HepG2 (cell line): ENCODE results near the gene DHH. TPM values are rescaled to one million over a fixed set of nuclear protein-coding genes. Genes with fewer than 3 reads are reported as not detected.
A peak's percentile ranks its signal among the peaks of the same experiment; 100 is the strongest.

ENCODE experiments used
- CHD4 ChIP-seq: fragments of 200-600 bp; sonication (generic); IDR thresholded peaks from 2 replicates; pipeline ENCODE4 v1.7.0; 2017; ENCODE audit warnings: mild to moderate bottlenecking, low read length, borderline replicate concordance
- DNMT1 ChIP-seq: sonication (generic); formaldehyde crosslinking; IDR thresholded peaks from 2 replicates; pipeline ENCODE4 v1.5.1; 2020; ENCODE audit warnings: mild to moderate bottlenecking, missing genetic modification reagents
- ELF1 ChIP-seq: sonication (generic); formaldehyde crosslinking; IDR thresholded peaks from 2 replicates; pipeline ENCODE4 v1.4.0; 2020; ENCODE audit warnings: missing genetic modification reagents
- FOXA3 ChIP-seq: IDR thresholded peaks from 2 replicates; pipeline ENCODE4 v1.6.1; 2016; ENCODE audit warnings: missing genetic modification reagents, missing compliant biosample characterization
- GATAD2A ChIP-seq: IDR thresholded peaks from 2 replicates; pipeline ENCODE4 v1.6.1; 2016
- MXI1 ChIP-seq: IDR thresholded peaks from 3 replicates; pipeline ENCODE4 v1.6.1; 2012; ENCODE audit warnings: low read depth, low read length, inconsistent platforms, borderline replicate concordance
- POGZ ChIP-seq: sonication (generic); formaldehyde crosslinking; IDR thresholded peaks from 2 replicates; pipeline ENCODE4 v1.4.0; 2020; ENCODE audit warnings: mild to moderate bottlenecking, missing genetic modification reagents
- SAP130 ChIP-seq: IDR thresholded peaks from 2 replicates; pipeline ENCODE4 v1.6.1; 2016; ENCODE audit warnings: low read depth
- SOX6 ChIP-seq, 2 experiments: fragments of 450-650 bp in 1 of 2; sonication (generic) in 1 of 2; formaldehyde crosslinking in 1 of 2; IDR thresholded peaks; 2 replicates each; pipeline versions ENCODE4 v1.4.0 to v1.6.1; 2017 to 2020; ENCODE audit warnings: antibody characterized with exemption in 1 of 2, mild to moderate bottlenecking in 1 of 2, missing genetic modification reagents in 1 of 2
- TCF12 ChIP-seq, 2 experiments: fragments of 450-650 bp in 1 of 2; sonication (generic) in 1 of 2; formaldehyde crosslinking in 1 of 2; IDR thresholded peaks; 2 replicates each; pipeline versions ENCODE4 v1.6.1 to v1.8.0; 2017 to 2022; ENCODE audit warnings: antibody characterized with exemption in 1 of 2, mild to moderate bottlenecking in 1 of 2, missing genetic modification reagents in 1 of 2, moderate library complexity in 1 of 2
- THAP9 ChIP-seq: sonication (generic); formaldehyde crosslinking; IDR thresholded peaks from 2 replicates; pipeline ENCODE4; 2020; ENCODE audit warnings: missing genetic modification reagents, mild to moderate bottlenecking, borderline replicate concordance
- YEATS2 ChIP-seq: sonication (generic); formaldehyde crosslinking; IDR thresholded peaks from 2 replicates; pipeline ENCODE4 v1.4.0; 2020; ENCODE audit warnings: missing genetic modification reagents, borderline replicate concordance
- ZFP90 ChIP-seq: sonication (generic); formaldehyde crosslinking; IDR thresholded peaks from 2 replicates; pipeline ENCODE4 v1.8.0; 2022; ENCODE audit warnings: missing genetic modification reagents, mild to moderate bottlenecking, inconsistent platforms, borderline replicate concordance
- ZNF10 ChIP-seq: sonication (generic); formaldehyde crosslinking; IDR thresholded peaks from 2 replicates; pipeline ENCODE4 v1.4.0; 2020; ENCODE audit warnings: mild to moderate bottlenecking, low read depth, missing genetic modification reagents, borderline replicate concordance
- ZNF281 ChIP-seq: sonication (generic); formaldehyde crosslinking; IDR thresholded peaks from 2 replicates; pipeline ENCODE4 v1.4.0; 2020; ENCODE audit warnings: missing genetic modification reagents, borderline replicate concordance
- ZNF430 ChIP-seq: sonication (generic); formaldehyde crosslinking; IDR thresholded peaks from 2 replicates; pipeline ENCODE4 v1.9.0; 2021; ENCODE audit warnings: mild to moderate bottlenecking, missing genetic modification reagents
- ZNF564 ChIP-seq: sonication (generic); formaldehyde crosslinking; IDR thresholded peaks from 2 replicates; pipeline ENCODE4 v1.8.1; 2023; ENCODE audit warnings: mild to moderate bottlenecking, missing genetic modification reagents
- ZNF607 ChIP-seq: sonication (generic); formaldehyde crosslinking; IDR thresholded peaks from 2 replicates; pipeline ENCODE4 v1.5.1; 2020; ENCODE audit warnings: missing genetic modification reagents, mild to moderate bottlenecking, borderline replicate concordance
- ZNF660 ChIP-seq: sonication (generic); formaldehyde crosslinking; IDR thresholded peaks from 2 replicates; pipeline ENCODE4 v1.5.1; 2020; ENCODE audit warnings: mild to moderate bottlenecking, low read depth, missing genetic modification reagents, borderline replicate concordance
- ZNF768 ChIP-seq: sonication (generic); formaldehyde crosslinking; IDR thresholded peaks from 2 replicates; pipeline ENCODE4 v1.4.0; 2020; ENCODE audit warnings: missing genetic modification reagents
- ZNF772 ChIP-seq: sonication (generic); formaldehyde crosslinking; IDR thresholded peaks from 2 replicates; pipeline ENCODE4 v1.5.0; 2020; ENCODE audit warnings: mild to moderate bottlenecking, missing genetic modification reagents
- ZSCAN20 ChIP-seq: sonication (generic); formaldehyde crosslinking; IDR thresholded peaks from 2 replicates; pipeline ENCODE4 v1.4.0; 2020; ENCODE audit warnings: missing genetic modification reagents, mild to moderate bottlenecking, borderline replicate concordance
- polyA plus RNA-seq, 8 experiments: library from polyadenylated mRNA; depleted of rRNA in 3 of 8; stranded (reverse) in 7 of 8; unstranded in 1 of 8; fragments of >200 nt; fragmentation: Illumina TruSeq in 4 of 8; extraction: Trizol in 4 of 8; gene quantifications; 2 replicates each; pipeline versions ENCODE4 v1.2.1 to v1.2.3, GENCODE V29; 2011 to 2016; ENCODE audit warnings: low read depth in 4 of 8, missing spikeins in 1 of 8, mixed read lengths in 1 of 8; ENCODE audit not compliant: insufficient read depth in 1 of 8
- total RNA-seq, 5 experiments: library from RNA; depleted of rRNA; stranded (reverse); fragments of >200 nt; fragmentation: Illumina TruSeq; extraction: Trizol; gene quantifications; 2 replicates each; pipeline ENCODE4 v1.2.3, GENCODE V29; 2016; ENCODE audit warnings: low read depth in 1 of 5
- TF ChIP-seq, protein P1 (sequence below): sonication (generic); formaldehyde crosslinking; IDR thresholded peaks from 2 replicates; pipeline ENCODE4 v1.5.0; 2020; ENCODE audit warnings: missing genetic modification reagents, mild to moderate bottlenecking, borderline replicate concordance

The DHH gene
- total and polyA plus RNA-seq, 2 of the 13 experiments (the other 11 are each of a cell fraction or from before 2014, with no cell fraction given), result not detected

DNA sequence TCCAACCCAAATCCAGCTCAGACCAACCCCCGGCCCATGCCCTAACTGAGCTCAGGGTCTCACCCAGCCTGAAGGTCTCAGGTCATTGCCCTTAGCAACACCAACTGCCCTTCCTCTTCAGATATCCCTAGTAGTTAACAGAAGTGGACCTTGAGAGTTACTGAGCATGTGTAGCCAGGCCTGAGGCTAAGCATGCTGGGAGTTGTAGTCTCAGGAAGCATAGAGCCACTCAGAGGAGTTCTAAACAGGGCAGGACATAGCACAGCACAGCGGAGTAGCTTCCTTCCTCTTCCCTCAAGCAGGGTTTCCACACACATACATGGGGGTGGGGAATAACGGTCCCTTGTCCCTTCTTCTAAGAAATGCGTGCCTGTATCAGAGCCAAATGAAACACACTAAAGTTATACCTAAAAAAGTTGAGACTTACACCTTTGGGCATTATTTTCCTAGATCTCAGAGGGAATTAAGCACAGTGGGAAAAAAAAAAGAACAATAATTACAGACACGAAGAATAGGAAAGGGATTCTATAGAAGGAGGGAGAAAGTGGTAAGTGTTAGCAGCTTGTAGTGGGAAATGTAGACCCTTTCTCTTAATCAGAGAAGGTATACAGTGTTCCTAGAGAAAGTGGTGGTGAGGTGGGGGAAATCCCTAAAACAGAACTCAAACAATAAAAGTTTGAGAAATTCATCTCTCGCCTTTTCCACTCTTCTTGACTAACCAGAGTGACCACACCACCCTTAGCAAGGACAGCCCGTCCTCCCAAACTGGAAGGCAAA is 38.4 kb downstream of the DHH start (continued):
- TF ChIP-seq ZNF430 (CRISPR knock-in tag) (no peak), FOXA3 (CRISPR knock-in tag) (0 out of 2 replicates have a peak, but pooled peaks have one; percentile 6), ELF1 (peak; percentile 51; the same call in 1 of the 2 replicates), ZNF607 (no peak), TCF12 (IDR thresholded peaks at IDR 0.05) (no peak), TCF12 (CRISPR knock-in tag; IDR thresholded peaks at IDR 0.05) (no peak), MXI1 (0 out of 3 replicates have a peak, but pooled peaks have one; percentile 35), DNMT1 (CRISPR knock-in tag) (no peak), ZNF10 (no peak), CHD4 (no peak), ZNF660 (CRISPR knock-in tag) (no peak), SOX6 (IDR thresholded peaks at IDR 0.05) (no peak), SOX6 (CRISPR knock-in tag; IDR thresholded peaks at IDR 0.05) (no peak), POGZ (CRISPR knock-in tag) (no peak), ZFP90 (CRISPR knock-in tag) (no peak), GATAD2A (CRISPR knock-in tag) (no peak), ZNF772 (CRISPR knock-in tag) (no peak), THAP9 (CRISPR knock-in tag) (no peak), YEATS2 (CRISPR knock-in tag) (peak; percentile 39; the same call in 1 of the 2 replicates), ZNF768 (CRISPR knock-in tag) (peak; percentile 80; the same call in 1 of the 2 replicates), ZNF281 (CRISPR knock-in tag) (no peak), SAP130 (peak; percentile 38; the same call in 1 of the 2 replicates), ZSCAN20 (CRISPR knock-in tag) (no peak), ZNF564 (CRISPR knock-in tag) (no peak)
- TF ChIP-seq, protein P1, sequence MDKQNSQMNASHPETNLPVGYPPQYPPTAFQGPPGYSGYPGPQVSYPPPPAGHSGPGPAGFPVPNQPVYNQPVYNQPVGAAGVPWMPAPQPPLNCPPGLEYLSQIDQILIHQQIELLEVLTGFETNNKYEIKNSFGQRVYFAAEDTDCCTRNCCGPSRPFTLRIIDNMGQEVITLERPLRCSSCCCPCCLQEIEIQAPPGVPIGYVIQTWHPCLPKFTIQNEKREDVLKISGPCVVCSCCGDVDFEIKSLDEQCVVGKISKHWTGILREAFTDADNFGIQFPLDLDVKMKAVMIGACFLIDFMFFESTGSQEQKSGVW (CRISPR knock-in tag), result no peak
